ENCODE results near the gene KLHL4. TPM values are rescaled to one million over a fixed set of nuclear protein-coding genes. Genes with fewer than 3 reads are reported as not detected.
A peak's percentile ranks its signal among the peaks of the same experiment; 100 is the strongest.
"Not testable (repeated sequence)": the region's sequence is repeated elsewhere in the genome, so short reads cannot be mapped to it uniquely, and the experiment has no call there.

The KLHL4 gene
- total and polyA plus RNA-seq, 4 donors: 7.0 to 13.5 (median 10.6) TPM

DNA sequence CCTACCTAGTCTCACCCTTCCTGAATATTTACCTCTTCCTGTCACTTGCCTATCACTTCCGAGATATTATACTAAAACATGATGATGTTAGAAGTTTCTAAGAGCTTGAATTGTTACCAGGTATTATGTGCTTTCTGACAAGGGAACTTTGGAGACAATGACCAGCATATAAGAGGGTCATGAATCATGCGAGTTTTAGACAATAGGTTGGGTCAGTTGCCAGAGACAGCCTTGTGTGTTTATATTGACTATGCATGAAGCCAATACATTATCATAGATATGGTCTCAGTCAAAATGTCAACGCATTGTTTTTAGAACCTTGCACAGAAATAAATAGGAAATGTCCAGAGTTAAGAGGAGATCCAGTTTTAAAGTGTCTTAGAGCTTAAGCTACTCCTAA, 116.8 kb downstream of the KLHL4 start:
- no peaks in the 10 kb centered on the region for H3K36me3 ChIP-seq (ENCODE audit: control insufficient read depth, insufficient read depth, low read length)
- no peak overlapping the region for H3K4me3 ChIP-seq (ENCODE audit: low read depth, low read length)
- H3K4me1 ChIP-seq (ENCODE audit: control insufficient read depth, insufficient read depth, low read length): no peaks in the 10 kb centered on the region
- no peaks in the 10 kb centered on the region for H3K27me3 ChIP-seq (ENCODE audit: control insufficient read depth, insufficient read depth, low read length)
- no CpG with 5 or more reads among the region's 3 CpGs for WGBS (ENCODE audit: insufficient coverage)
- no peak overlapping the region for H3K27ac ChIP-seq (ENCODE audit: low read depth, low read length)
- no peaks in the 10 kb centered on the region for H3K9me3 ChIP-seq (ENCODE audit: control insufficient read depth, insufficient read depth, low read length)
- no peak for DNase-seq (ENCODE audit: low read depth in 4 of 6, low spot score in 6 of 6)

DNA sequence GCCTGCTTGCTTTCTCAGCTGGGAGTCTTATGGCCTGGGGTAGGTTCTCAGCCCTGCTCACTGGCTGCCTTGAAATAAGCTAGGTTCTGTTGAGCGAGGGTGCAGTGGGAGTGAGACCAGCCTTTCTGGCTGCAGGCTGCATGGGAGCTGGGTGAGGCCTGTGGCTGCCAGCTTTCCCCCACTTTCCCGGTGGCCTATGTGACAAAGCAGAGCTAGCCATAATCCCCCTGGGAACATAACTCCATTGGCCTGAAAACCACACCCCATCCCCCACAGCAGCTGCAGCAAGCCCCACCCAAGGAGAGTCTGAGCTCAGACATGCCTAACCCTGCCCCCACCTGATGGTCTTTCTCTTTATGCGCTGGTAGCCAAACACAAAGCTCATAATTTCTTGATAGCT, 118.9 kb downstream of the KLHL4 start:
- H3K4me3 ChIP-seq (ENCODE audit: low read depth, low read length): no peak overlapping the region
- no peak for DNase-seq (ENCODE audit: low read depth in 4 of 6, low spot score in 6 of 6)
- WGBS (ENCODE audit: insufficient coverage): 61% methylated on average over 2 of the region's 3 CpGs
- no peaks in the 10 kb centered on the region for H3K4me1 ChIP-seq (ENCODE audit: control insufficient read depth, insufficient read depth, low read length)
- H3K36me3 ChIP-seq (ENCODE audit: control insufficient read depth, insufficient read depth, low read length): no peaks in the 10 kb centered on the region
- no peak overlapping the region for H3K27ac ChIP-seq (ENCODE audit: low read depth, low read length)
- H3K27me3 ChIP-seq (ENCODE audit: control insufficient read depth, insufficient read depth, low read length): no peaks in the 10 kb centered on the region
- no peaks in the 10 kb centered on the region for H3K9me3 ChIP-seq (ENCODE audit: control insufficient read depth, insufficient read depth, low read length)

DNA sequence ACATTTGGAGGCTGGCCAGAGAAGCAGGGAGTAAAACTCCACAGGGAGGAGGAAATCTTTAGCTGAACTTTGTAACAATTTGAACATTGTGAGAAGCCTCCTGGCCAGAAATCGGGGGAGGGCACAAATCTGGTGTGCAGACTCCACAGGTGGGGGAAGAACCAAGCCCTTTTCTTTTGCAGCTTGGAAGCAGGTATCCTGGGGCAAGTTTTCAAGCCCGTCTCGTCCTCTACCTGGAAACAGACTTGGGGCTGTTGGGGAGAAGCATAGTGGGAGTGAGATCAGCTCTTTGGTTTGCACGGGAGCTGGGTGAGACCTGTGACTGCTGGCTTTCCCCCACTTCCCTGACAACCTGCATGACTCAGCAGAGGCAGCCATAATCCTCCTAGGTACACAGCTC, 123.8 kb downstream of the KLHL4 start:
- not testable (repeated sequence) for H3K4me3 ChIP-seq (ENCODE audit: low read depth, low read length); H3K4me1 ChIP-seq (ENCODE audit: control insufficient read depth, insufficient read depth, low read length); H3K9me3 ChIP-seq (ENCODE audit: control insufficient read depth, insufficient read depth, low read length); H3K36me3 ChIP-seq (ENCODE audit: control insufficient read depth, insufficient read depth, low read length); H3K27me3 ChIP-seq (ENCODE audit: control insufficient read depth, insufficient read depth, low read length); DNase-seq (ENCODE audit: low read depth in 4 of 6, low spot score in 6 of 6); H3K27ac ChIP-seq (ENCODE audit: low read depth, low read length)
- WGBS (ENCODE audit: insufficient coverage): 83% methylated on average over 1 of the region's 4 CpGs

DNA sequence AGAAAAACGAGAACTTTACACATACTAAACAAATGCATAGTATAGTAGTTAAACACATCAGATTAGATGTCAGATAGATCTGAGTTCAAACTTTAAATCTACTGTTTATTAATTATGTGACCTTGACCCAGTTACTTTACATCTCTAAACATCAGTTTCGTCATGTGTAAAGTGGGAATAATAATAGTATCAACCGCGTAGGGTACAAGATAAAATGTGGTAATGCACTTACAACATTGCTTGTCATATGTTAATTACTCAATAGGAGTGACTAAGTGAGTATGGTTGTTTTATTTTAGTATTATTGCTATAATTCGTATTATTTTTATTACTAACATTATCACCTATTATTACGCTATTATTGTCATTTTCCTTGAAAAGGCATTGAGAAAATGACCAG, 144.2 kb downstream of the KLHL4 start:
- Histone ChIP-seq H3K36me3 (ENCODE audit: control insufficient read depth, insufficient read depth, low read length) (no peaks in the 10 kb centered on the region), H3K4me1 (ENCODE audit: control insufficient read depth, insufficient read depth, low read length) (no peaks in the 10 kb centered on the region), H3K4me3 (ENCODE audit: low read depth, low read length) (no peak overlapping the region), H3K9me3 (ENCODE audit: control insufficient read depth, insufficient read depth, low read length) (no peaks in the 10 kb centered on the region), H3K27ac (ENCODE audit: low read depth, low read length) (no peak overlapping the region), H3K27me3 (ENCODE audit: control insufficient read depth, insufficient read depth, low read length) (no peaks in the 10 kb centered on the region)
- no peak for DNase-seq (ENCODE audit: low read depth in 4 of 6, low spot score in 6 of 6)
- no CpG with 5 or more reads among the region's 6 CpGs for WGBS (ENCODE audit: insufficient coverage)

DNA sequence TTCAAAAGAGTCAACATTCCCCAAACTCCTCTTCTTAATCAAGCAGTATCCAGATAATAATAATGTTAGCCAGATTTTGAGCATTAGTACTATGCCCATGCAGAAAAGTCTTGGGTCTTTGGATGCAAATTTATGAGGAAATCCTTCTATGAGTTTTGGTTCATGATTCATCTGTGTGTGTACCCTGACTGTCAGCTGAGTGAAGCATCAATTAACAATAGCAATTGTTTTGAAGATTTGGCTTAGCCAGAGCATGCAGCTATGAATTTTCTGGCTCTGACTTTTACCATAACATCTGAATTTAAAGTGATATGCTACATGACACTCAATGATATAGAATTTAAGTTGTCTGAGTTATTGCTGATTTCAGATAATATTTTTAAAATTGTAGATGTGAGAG, 145.8 kb downstream of the KLHL4 start:
- H3K4me1 ChIP-seq (ENCODE audit: control insufficient read depth, insufficient read depth, low read length): no peaks in the 10 kb centered on the region
- H3K4me3 ChIP-seq (ENCODE audit: low read depth, low read length): no peak overlapping the region
- DNase-seq (ENCODE audit: low read depth in 4 of 6, low spot score in 6 of 6): no peak
- H3K27me3 ChIP-seq (ENCODE audit: control insufficient read depth, insufficient read depth, low read length): no peaks in the 10 kb centered on the region
- no peaks in the 10 kb centered on the region for H3K36me3 ChIP-seq (ENCODE audit: control insufficient read depth, insufficient read depth, low read length)
- no peak overlapping the region for H3K27ac ChIP-seq (ENCODE audit: low read depth, low read length)
- H3K9me3 ChIP-seq (ENCODE audit: control insufficient read depth, insufficient read depth, low read length): no peaks in the 10 kb centered on the region

DNA sequence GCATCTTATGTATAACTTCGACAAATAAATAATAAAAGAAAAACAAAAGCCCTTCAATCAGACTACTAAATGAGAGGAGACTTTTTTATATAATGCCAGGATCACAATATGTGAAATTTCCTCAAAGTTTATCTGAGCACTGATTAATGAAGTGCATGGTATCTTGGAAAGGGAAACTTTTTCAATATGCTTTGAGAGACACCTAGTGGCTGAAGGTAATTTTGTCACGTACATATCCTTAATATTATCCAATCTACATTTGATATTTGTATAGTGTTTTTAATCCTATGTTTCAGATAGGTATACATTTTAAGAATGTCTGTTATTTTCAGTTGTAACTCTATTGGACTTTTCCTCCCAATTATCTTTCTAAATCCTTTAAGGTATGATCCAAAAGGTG, 146.8 kb downstream of the KLHL4 start:
- no peaks in the 10 kb centered on the region for H3K36me3 ChIP-seq (ENCODE audit: control insufficient read depth, insufficient read depth, low read length)
- no CpG with 5 or more reads among the region's 2 CpGs for WGBS (ENCODE audit: insufficient coverage)
- no peaks in the 10 kb centered on the region for H3K9me3 ChIP-seq (ENCODE audit: control insufficient read depth, insufficient read depth, low read length)

DNA sequence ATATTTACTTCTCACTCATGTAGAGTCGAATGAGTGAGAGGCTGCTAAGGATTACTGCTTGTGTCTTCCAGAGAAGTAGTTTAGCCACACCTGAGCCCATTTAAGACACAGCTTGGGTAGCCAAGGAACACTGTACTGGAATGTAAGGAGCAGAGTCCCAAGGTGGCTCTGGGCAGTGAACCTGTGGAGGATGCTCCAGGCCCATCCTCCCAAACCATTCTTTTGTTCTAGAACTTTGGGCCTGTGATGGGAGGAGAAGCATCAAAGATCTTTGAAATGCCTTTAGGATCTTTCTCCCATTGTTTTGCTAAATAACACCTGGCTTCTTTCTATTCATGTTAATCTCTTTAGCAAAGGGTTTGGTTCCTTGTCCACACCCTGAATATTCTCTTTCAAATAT, 162.2 kb downstream of the KLHL4 start:
- Histone ChIP-seq H3K36me3 (ENCODE audit: control insufficient read depth, insufficient read depth, low read length) (no peaks in the 10 kb centered on the region), H3K27me3 (ENCODE audit: control insufficient read depth, insufficient read depth, low read length) (no peaks in the 10 kb centered on the region), H3K4me1 (ENCODE audit: control insufficient read depth, insufficient read depth, low read length) (no peaks in the 10 kb centered on the region), H3K4me3 (ENCODE audit: low read depth, low read length) (no peak overlapping the region), H3K9me3 (ENCODE audit: control insufficient read depth, insufficient read depth, low read length) (peaks cover 2% of the 10 kb centered on the region), H3K27ac (ENCODE audit: low read depth, low read length) (no peak overlapping the region)
- DNase-seq (ENCODE audit: low read depth in 4 of 6, low spot score in 6 of 6): no peak
- no CpG with 5 or more reads among the region's 1 CpG for WGBS (ENCODE audit: insufficient coverage)

More for the DNA sequence above, 146.8 kb downstream of the KLHL4 start:
- peak in 4 of 6 donors; percentile 10 to 72 (median 34) for DNase-seq (ENCODE audit: low read depth in 4 of 6, low spot score in 6 of 6)
- H3K4me3 ChIP-seq (ENCODE audit: low read depth, low read length): no peak overlapping the region
- H3K27ac ChIP-seq (ENCODE audit: low read depth, low read length): no peak overlapping the region
- no peaks in the 10 kb centered on the region for H3K4me1 ChIP-seq (ENCODE audit: control insufficient read depth, insufficient read depth, low read length)
- no peaks in the 10 kb centered on the region for H3K27me3 ChIP-seq (ENCODE audit: control insufficient read depth, insufficient read depth, low read length)

DNA sequence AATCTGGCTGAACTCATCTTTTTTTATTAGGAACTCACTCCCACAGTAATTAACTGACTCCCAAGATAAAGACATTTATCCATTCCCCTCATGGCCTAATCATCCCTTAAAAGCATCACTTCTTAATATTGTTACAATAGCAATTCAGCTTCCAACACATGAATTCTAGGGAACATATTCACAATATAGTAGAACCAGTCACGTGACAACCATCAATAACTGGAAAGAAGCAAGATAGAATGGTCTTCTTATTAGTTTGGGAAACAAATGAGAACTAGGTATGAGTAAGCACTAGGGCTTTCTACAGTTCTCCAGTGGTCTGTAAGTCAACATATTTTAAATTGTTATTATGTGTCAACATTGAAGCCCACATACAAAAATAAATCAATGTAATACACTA, 170.1 kb downstream of the KLHL4 start:
- no peaks in the 10 kb centered on the region for H3K36me3 ChIP-seq (ENCODE audit: control insufficient read depth, insufficient read depth, low read length)
- WGBS (ENCODE audit: insufficient coverage): no CpG with 5 or more reads among the region's 1 CpG
- H3K27me3 ChIP-seq (ENCODE audit: control insufficient read depth, insufficient read depth, low read length): no peaks in the 10 kb centered on the region
- no peaks in the 10 kb centered on the region for H3K9me3 ChIP-seq (ENCODE audit: control insufficient read depth, insufficient read depth, low read length)
- no peak overlapping the region for H3K27ac ChIP-seq (ENCODE audit: low read depth, low read length)
- H3K4me1 ChIP-seq (ENCODE audit: control insufficient read depth, insufficient read depth, low read length): no peaks in the 10 kb centered on the region
- no peak overlapping the region for H3K4me3 ChIP-seq (ENCODE audit: low read depth, low read length)
- DNase-seq (ENCODE audit: low read depth in 4 of 6, low spot score in 6 of 6): no peak

DNA sequence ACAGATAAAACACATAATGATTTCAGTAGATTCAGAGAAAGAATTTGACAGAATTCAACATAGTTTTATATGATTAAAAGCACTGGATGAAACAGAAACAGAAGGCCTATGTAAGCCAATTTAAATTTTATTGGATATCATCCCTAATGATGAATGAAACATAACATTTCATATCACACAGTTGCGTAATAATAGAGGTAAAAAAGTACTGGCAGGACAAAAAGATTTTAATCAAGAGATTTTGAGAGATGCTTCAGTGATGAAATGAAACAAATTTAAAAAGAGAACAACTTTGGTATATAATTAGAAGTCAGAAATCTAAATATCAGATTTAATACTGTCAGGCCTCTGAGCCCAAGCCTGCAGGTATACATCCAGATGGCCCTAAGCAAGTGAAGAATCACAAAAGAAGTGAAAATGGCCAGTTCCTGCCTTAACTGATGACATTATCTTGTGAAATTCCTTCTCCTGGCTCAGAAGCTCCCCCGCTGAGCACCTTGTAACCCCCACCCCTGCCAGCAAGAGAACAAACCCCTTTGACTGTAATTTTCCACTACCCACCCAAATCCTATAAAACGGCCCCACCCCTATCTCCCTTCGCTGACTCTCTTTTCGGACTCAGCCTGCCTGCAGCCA, 170.6 kb downstream of the KLHL4 start:
- not testable (repeated sequence) for DNase-seq (ENCODE audit: low read depth in 4 of 6, low spot score in 6 of 6); H3K36me3 ChIP-seq (ENCODE audit: control insufficient read depth, insufficient read depth, low read length); H3K27me3 ChIP-seq (ENCODE audit: control insufficient read depth, insufficient read depth, low read length); H3K27ac ChIP-seq (ENCODE audit: low read depth, low read length); H3K9me3 ChIP-seq (ENCODE audit: control insufficient read depth, insufficient read depth, low read length); H3K4me1 ChIP-seq (ENCODE audit: control insufficient read depth, insufficient read depth, low read length); H3K4me3 ChIP-seq (ENCODE audit: low read depth, low read length)
- 74% methylated on average over 4 of the region's 5 CpGs for WGBS (ENCODE audit: insufficient coverage)

DNA sequence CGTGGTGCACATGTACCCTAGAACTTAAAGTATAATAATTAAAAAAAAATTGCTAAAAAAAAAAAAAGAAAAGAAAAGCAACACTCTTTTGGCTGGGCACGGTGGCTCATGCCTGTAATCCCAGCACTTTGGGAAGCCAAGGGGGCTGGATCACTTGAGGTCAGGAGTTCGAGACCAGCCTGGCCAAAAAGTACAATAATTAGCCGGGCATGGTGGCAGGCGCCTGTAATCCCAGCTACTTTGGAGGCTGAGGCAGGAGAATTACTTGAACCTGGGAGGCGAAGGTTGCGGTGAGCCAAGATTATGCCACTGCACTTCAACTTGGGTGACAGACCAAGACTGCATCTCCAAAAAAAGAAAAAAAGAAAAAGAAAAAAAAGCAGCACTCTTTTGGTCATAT, 171.6 kb downstream of the KLHL4 start:
- not testable (repeated sequence) for H3K36me3 ChIP-seq (ENCODE audit: control insufficient read depth, insufficient read depth, low read length); DNase-seq (ENCODE audit: low read depth in 4 of 6, low spot score in 6 of 6); H3K9me3 ChIP-seq (ENCODE audit: control insufficient read depth, insufficient read depth, low read length); H3K4me3 ChIP-seq (ENCODE audit: low read depth, low read length); H3K4me1 ChIP-seq (ENCODE audit: control insufficient read depth, insufficient read depth, low read length); H3K27ac ChIP-seq (ENCODE audit: low read depth, low read length); H3K27me3 ChIP-seq (ENCODE audit: control insufficient read depth, insufficient read depth, low read length)
- 93% methylated on average over 6 of the region's 7 CpGs for WGBS (ENCODE audit: insufficient coverage)

All from spinal cord (tissue), 10 donors.